ENCODE results near the gene INPP5D. TPM values are rescaled to one million over a fixed set of nuclear protein-coding genes. Genes with fewer than 3 reads are reported as not detected.

Gene INPP5D
- total and polyA plus RNA-seq, 2 donors (not counting 1 experiment from before 2014, with no cell fraction given): 0.01 to 0.33 TPM

- H3K4me1 ChIP-seq (ENCODE audit: control insufficient read depth, extremely low read depth, insufficient read depth, low read length): no peaks in the 10 kb centered on the region
- DNase-seq (ENCODE audit: low read depth in 2 of 2): no peak
- no peak overlapping the region for H2AFZ ChIP-seq (ENCODE audit: low read length)
- no peak overlapping the region for H3K9ac ChIP-seq (ENCODE audit: insufficient read depth, low read length)
- H3K36me3 ChIP-seq (ENCODE audit: control insufficient read depth, insufficient read depth, low read length): no peaks in the 10 kb centered on the region
- no peaks in the 10 kb centered on the region for H3K9me3 ChIP-seq (ENCODE audit: control insufficient read depth, insufficient read depth, low read depth, low read length)
- H3K4me2 ChIP-seq (ENCODE audit: extremely low read depth, insufficient read depth, low read length): no peak overlapping the region
- no peak overlapping the region for H3K27ac ChIP-seq (ENCODE audit: insufficient read depth, low read length)
- H3K4me3 ChIP-seq (replicated peaks in 1 of 4; ENCODE audit: control extremely low read depth in 1 of 4, insufficient read depth in 1 of 4, low read depth in 3 of 4, low read length in 4 of 4): no peak overlapping the region
- no peak for TF ChIP-seq CTCF (conservative IDR thresholded peaks at IDR 0.05 in 1 of 2, IDR thresholded peaks at IDR 0.05 in 1 of 2; ENCODE audit: low read depth in 1 of 2, low read length in 2 of 2)
- no peak for TF ChIP-seq EZH2 (IDR thresholded peaks at IDR 0.05; ENCODE audit: low read length, missing control alignments)
- H3K27me3 ChIP-seq (ENCODE audit: control insufficient read depth, insufficient read depth, low read length): peaks cover 7% of the 10 kb centered on the region
- no peaks in the 10 kb centered on the region for H3K79me2 ChIP-seq (ENCODE audit: control insufficient read depth, insufficient read depth, low read length)
- H4K20me1 ChIP-seq (ENCODE audit: control insufficient read depth, extremely low read depth, insufficient read depth, low read length): no peaks in the 10 kb centered on the region
Measured at GRCh38 chr2:233082931-233083755, 23.0 kb downstream of the INPP5D start.

- H3K4me2 ChIP-seq (ENCODE audit: extremely low read depth, insufficient read depth, low read length): no peak overlapping the region
Measured at GRCh38 chr2:233083782-233084181, 23.6 kb downstream of the INPP5D start.

GRCh38 chr2:233084488-233084887 is 24.3 kb downstream of the INPP5D start:
- no peaks in the 10 kb centered on the region for H3K9me3 ChIP-seq (ENCODE audit: control insufficient read depth, insufficient read depth, low read depth, low read length)
- no peak overlapping the region for H3K27ac ChIP-seq (ENCODE audit: insufficient read depth, low read length)
- no peaks in the 10 kb centered on the region for H3K36me3 ChIP-seq (ENCODE audit: control insufficient read depth, insufficient read depth, low read length)
- no peak overlapping the region for H2AFZ ChIP-seq (ENCODE audit: low read length)
- no peak for DNase-seq (ENCODE audit: low read depth in 2 of 2)
- no peaks in the 10 kb centered on the region for H3K4me1 ChIP-seq (ENCODE audit: control insufficient read depth, extremely low read depth, insufficient read depth, low read length)
- peaks cover 7% of the 10 kb centered on the region for H3K27me3 ChIP-seq (ENCODE audit: control insufficient read depth, insufficient read depth, low read length)
- no peak overlapping the region for H3K4me2 ChIP-seq (ENCODE audit: extremely low read depth, insufficient read depth, low read length)
- no peaks in the 10 kb centered on the region for H4K20me1 ChIP-seq (ENCODE audit: control insufficient read depth, extremely low read depth, insufficient read depth, low read length)
- no peak overlapping the region for H3K4me3 ChIP-seq (replicated peaks in 1 of 4; ENCODE audit: control extremely low read depth in 1 of 4, insufficient read depth in 1 of 4, low read depth in 3 of 4, low read length in 4 of 4)
- no peak overlapping the region for H3K9ac ChIP-seq (ENCODE audit: insufficient read depth, low read length)
- H3K79me2 ChIP-seq (ENCODE audit: control insufficient read depth, insufficient read depth, low read length): no peaks in the 10 kb centered on the region
- TF ChIP-seq EZH2 (IDR thresholded peaks at IDR 0.05; ENCODE audit: low read length, missing control alignments): no peak
- no peak for TF ChIP-seq CTCF (conservative IDR thresholded peaks at IDR 0.05 in 1 of 2, IDR thresholded peaks at IDR 0.05 in 1 of 2; ENCODE audit: low read depth in 1 of 2, low read length in 2 of 2)

More at GRCh38 chr2:233083782-233084181, 23.6 kb downstream of the INPP5D start:
- Histone ChIP-seq H3K27me3 (ENCODE audit: control insufficient read depth, insufficient read depth, low read length) (peaks cover 7% of the 10 kb centered on the region), H3K9me3 (ENCODE audit: control insufficient read depth, insufficient read depth, low read depth, low read length) (no peaks in the 10 kb centered on the region), H3K27ac (ENCODE audit: insufficient read depth, low read length) (no peak overlapping the region), H4K20me1 (ENCODE audit: control insufficient read depth, extremely low read depth, insufficient read depth, low read length) (no peaks in the 10 kb centered on the region), H3K9ac (ENCODE audit: insufficient read depth, low read length) (no peak overlapping the region), H2AFZ (ENCODE audit: low read length) (no peak overlapping the region), H3K36me3 (ENCODE audit: control insufficient read depth, insufficient read depth, low read length) (no peaks in the 10 kb centered on the region), H3K79me2 (ENCODE audit: control insufficient read depth, insufficient read depth, low read length) (no peaks in the 10 kb centered on the region), H3K4me3 (replicated peaks in 1 of 4; ENCODE audit: control extremely low read depth in 1 of 4, insufficient read depth in 1 of 4, low read depth in 3 of 4, low read length in 4 of 4) (no peak overlapping the region), H3K4me1 (ENCODE audit: control insufficient read depth, extremely low read depth, insufficient read depth, low read length) (no peaks in the 10 kb centered on the region)
- TF ChIP-seq EZH2 (IDR thresholded peaks at IDR 0.05; ENCODE audit: low read length, missing control alignments) (no peak), CTCF (conservative IDR thresholded peaks at IDR 0.05 in 1 of 2, IDR thresholded peaks at IDR 0.05 in 1 of 2; ENCODE audit: low read depth in 1 of 2, low read length in 2 of 2) (no peak)
- DNase-seq (ENCODE audit: low read depth in 2 of 2): no peak

All from fibroblast of lung (primary cell).